Adipocyte (in vitro differentiated cells): ENCODE data around the gene FKBP1A.
A peak's percentile ranks its signal among the peaks of the same experiment; 100 is the strongest.

Experiments used
- DNase-seq: peaks from one replicate; pipeline ENCODE4 v3.0.0-alpha.2; 2015; ENCODE audit warnings: low read depth
- H3K27me3 ChIP-seq: replicated peaks from 2 replicates; pipeline ENCODE4 v1.7.0; 2013; ENCODE audit warnings: mild to moderate bottlenecking, low read length, moderate library complexity; ENCODE audit not compliant: control insufficient read depth, insufficient read depth
- H3K36me3 ChIP-seq: 2 replicates; pipeline ENCODE4 v1.7.0; 2013; ENCODE audit warnings: low read length, mild to moderate bottlenecking, moderate library complexity; ENCODE audit not compliant: control insufficient read depth, insufficient read depth, severe bottlenecking
- H3K4me1 ChIP-seq: 2 replicates; pipeline ENCODE4 v1.7.0; 2013; ENCODE audit warnings: mild to moderate bottlenecking, low read length, moderate library complexity; ENCODE audit not compliant: control insufficient read depth, insufficient read depth
- H3K4me3 ChIP-seq: 2 replicates; pipeline ENCODE4 v1.7.0; 2013; ENCODE audit warnings: mild to moderate bottlenecking, low read length, moderate library complexity
- H3K9ac ChIP-seq: 2 replicates; pipeline ENCODE4 v1.7.0; 2013; ENCODE audit warnings: mild to moderate bottlenecking, low read length, moderate library complexity
- H3K9me3 ChIP-seq: 2 replicates; pipeline ENCODE4 v1.7.0; 2013; ENCODE audit warnings: mild to moderate bottlenecking, low read length, moderate library complexity; ENCODE audit not compliant: control insufficient read depth

The FKBP1A gene

DNA sequence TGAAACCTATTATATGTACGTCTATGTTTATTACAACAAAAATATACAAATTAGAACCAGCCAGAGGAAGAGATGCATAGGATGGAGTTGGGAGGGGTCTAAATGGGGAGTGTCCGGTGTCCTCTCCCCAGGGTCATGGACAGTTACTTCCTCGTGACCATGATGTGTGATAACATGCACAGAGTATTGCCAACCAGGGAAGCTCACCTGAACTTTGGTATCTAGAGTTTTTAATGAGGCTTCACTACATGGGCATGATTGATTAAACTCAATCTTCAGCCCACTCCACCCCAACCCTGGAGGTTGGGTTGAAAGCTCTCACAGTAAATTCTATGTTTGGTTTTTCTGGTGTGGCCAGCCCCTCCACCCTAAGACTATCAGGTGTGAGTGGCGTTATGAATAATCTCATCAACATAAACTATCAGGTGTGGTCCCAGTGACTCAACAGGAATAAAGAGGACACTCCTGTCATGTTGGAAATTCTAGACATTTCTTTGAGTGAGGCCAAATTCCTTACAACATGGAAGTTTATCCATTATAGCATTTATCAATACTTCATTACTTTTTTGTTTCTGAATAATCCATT, 36.4 kb upstream of the FKBP1A start:
- Histone ChIP-seq H3K9ac (no peak overlapping the region), H3K36me3 (no peaks in the 10 kb centered on the region), H3K27me3 (no peaks in the 10 kb centered on the region), H3K4me3 (no peak overlapping the region), H3K4me1 (peaks cover 20% of the 10 kb centered on the region), H3K9me3 (no peaks in the 10 kb centered on the region)
- DNase-seq, result no peak

DNA sequence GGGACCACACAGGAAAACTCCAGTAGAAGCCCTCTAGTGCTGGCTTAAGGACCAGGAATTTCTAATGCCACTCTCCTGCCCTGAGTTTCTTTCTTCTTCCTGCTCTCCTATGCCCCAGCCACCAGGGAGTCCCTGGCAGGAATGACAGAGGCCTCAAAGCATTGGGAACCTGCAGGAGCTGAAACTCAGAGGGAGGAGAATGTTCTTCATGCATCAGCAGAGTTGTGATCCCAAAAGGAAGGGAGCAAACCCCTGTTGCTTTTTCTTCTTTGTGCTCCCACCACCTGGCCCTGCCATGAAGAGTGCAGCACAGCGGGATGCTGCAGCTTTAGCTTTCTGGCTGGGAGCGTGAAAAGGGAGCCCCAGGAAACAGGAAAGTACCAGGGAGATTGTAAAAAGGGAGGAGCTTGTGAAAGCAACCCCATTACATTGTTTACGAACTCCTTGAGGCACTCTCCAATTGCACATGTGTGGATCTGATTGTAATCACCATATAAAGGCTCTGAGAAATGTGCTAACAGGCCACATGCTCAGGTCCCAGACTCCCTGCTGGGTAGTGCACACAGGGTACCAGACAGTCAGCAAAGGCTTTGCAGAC, 34.7 kb upstream of the FKBP1A start:
- H3K4me1 ChIP-seq, result peaks cover 20% of the 10 kb centered on the region
- DNase-seq, result no peak

DNA sequence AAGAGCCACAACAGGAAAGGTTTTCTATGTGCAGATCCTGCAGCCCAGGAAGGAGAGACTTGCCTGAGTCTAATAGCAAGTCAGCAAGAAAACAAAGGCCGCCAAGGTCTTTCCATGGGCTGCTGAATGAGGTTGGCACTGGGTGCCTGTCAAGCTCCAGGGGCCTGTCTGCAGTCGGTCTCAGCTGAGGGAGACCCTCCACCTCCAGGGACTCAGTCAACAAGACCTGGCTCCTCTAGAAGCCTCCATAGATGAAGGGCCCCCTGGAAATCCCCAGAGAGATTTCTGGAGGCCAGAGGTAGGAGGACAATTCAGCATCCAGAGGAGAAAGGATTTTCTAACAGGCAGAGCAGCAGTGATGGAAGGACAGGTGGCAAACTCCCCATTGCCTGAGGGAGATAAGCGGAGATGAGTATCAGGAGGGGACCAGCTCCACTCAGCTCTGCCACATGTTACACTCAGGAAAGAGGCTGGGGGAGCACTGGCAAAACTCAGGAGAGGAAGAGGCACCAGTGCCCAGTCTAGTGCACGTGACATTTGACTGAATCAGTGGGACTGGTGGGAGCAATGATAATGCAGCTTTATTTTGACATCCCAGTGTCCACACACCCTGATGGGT, 33.5 kb upstream of the FKBP1A start:
- Histone ChIP-seq H3K27me3 (no peaks in the 10 kb centered on the region), H3K4me3 (no peak overlapping the region), H3K9ac (no peak overlapping the region), H3K4me1 (peaks cover 20% of the 10 kb centered on the region), H3K9me3 (no peaks in the 10 kb centered on the region), H3K36me3 (no peaks in the 10 kb centered on the region)
- no peak for DNase-seq

More for the DNA sequence above, 34.7 kb upstream of the FKBP1A start:
- Histone ChIP-seq H3K9me3 (no peaks in the 10 kb centered on the region), H3K36me3 (no peaks in the 10 kb centered on the region), H3K27me3 (no peaks in the 10 kb centered on the region), H3K9ac (no peak overlapping the region), H3K4me3 (no peak overlapping the region)

DNA sequence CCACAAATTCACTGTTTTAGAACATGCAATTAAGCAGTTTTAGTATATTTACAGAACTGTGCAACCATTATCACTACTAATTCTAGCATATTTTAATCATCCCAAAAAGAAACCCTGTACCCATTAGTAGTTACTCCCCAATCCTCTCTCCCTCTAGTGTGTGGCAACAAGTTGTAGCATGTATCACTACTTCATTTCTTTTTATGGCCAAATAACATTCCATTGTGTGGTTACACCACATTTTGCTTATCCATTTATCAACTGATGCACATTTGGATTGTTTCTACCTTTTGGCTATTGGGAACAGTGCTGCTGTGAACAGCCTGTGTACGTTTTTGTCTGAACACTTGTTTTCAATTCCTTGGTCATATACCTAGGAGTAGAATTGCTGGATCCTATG, 31.5 kb upstream of the FKBP1A start:
- DNase-seq, result no peak
- H3K9ac ChIP-seq, result no peak overlapping the region
- H3K27me3 ChIP-seq, result no peaks in the 10 kb centered on the region
- H3K36me3 ChIP-seq, result no peaks in the 10 kb centered on the region
- H3K9me3 ChIP-seq, result peaks cover 10% of the 10 kb centered on the region
- peaks cover 3% of the 10 kb centered on the region for H3K4me1 ChIP-seq
- no peak overlapping the region for H3K4me3 ChIP-seq

DNA sequence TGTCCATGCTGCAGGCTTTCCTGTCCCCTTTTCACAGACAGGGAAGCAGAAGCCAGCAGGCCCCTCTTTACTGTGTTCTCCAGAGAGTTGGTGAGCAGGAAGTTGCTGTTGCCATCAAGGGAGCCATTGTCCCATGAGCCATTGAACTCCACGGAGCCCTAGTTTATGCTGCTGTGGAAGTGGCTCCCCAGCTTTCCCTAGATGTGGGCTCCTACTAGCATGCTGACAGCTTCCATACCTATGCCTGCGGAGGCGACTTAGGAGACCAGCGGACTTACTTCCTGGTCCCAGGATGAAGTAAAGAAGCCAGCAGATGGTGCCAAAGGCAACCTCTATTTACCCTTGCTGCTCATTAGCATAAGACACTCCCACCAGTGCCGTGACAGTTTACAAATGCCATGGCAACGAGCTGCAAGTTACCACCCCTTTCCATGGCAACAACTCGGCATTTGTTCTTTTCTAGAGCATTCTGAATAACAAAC, 30.8 kb upstream of the FKBP1A start:
- Histone ChIP-seq H3K9me3 (peaks cover 10% of the 10 kb centered on the region), H3K4me3 (no peak overlapping the region), H3K27me3 (no peaks in the 10 kb centered on the region), H3K4me1 (peaks cover 3% of the 10 kb centered on the region), H3K36me3 (no peaks in the 10 kb centered on the region), H3K9ac (no peak overlapping the region)
- peak; percentile 18 for DNase-seq

- no peak for DNase-seq
- Histone ChIP-seq H3K36me3 (no peaks in the 10 kb centered on the region), H3K4me3 (no peak overlapping the region), H3K9ac (no peak overlapping the region), H3K27me3 (no peaks in the 10 kb centered on the region), H3K4me1 (peaks cover 3% of the 10 kb centered on the region), H3K9me3 (peaks cover 10% of the 10 kb centered on the region)
Observed at GRCh38 chr20:1423206-1423605, 30.4 kb upstream of the FKBP1A start.

DNA sequence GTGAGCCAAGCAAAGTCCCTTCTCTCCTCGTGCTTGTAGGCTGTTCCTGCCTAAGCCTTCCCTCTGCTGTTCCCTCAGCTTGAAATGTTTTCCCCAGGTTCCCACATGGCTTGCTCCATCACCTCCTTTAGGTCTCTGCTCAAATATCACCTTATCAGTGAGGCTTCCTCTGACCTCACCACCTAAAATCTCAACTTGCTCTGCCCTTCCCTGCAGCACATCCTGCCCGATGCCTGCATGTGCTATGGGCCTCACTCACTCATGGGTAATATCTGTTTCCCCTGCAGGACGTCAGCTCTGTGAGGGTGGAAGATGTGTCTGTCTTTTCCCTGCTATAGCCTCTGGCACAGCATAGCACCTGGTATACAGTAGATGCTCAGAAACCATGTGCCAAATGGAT, 29.9 kb upstream of the FKBP1A start:
- Histone ChIP-seq H3K36me3 (no peaks in the 10 kb centered on the region), H3K9ac (no peak overlapping the region), H3K4me3 (no peak overlapping the region), H3K9me3 (peaks cover 10% of the 10 kb centered on the region), H3K4me1 (no peaks in the 10 kb centered on the region), H3K27me3 (no peaks in the 10 kb centered on the region)
- no peak for DNase-seq

DNA sequence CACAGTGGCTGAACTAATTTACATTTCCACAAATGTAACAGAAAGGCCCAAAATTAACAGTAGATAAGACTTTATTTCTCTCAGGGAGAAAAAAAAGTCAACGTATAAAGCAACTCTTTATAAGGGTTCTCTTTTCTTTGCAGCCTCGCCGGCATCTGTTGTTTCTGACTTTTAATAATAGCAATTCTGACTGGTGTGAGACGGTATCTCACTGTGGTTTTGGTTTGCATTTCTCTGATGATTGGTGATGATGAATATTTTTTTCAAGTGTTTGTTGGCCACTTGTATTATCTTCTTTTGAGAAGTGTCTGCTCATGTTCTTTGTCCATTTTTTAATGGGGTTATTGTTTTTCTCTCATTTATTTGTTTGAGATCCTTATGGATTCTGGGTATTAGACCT, 27.2 kb upstream of the FKBP1A start:
- Histone ChIP-seq H3K36me3 (no peaks in the 10 kb centered on the region), H3K4me3 (no peak overlapping the region), H3K9me3 (peaks cover 10% of the 10 kb centered on the region), H3K27me3 (no peaks in the 10 kb centered on the region), H3K9ac (no peak overlapping the region), H3K4me1 (no peaks in the 10 kb centered on the region)
- no peak for DNase-seq

DNA sequence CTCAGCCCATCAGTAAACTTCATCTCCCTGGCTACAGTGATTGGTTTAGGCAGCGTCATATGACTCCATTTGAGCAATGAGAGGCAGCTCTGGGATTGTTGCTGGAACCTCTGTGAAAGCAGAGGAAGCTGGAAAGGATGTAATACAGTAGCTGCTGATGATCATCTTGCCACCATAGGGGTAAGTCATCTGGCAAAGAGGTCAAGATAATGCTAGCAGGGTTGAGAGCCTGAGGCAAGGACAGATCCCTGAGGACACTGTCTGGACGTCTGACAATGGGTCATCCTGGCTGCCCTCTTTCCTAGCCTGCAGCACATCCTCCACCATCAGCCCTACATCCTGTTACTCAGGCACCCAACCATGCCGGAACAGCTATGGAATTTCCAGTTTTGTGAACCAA, 25.5 kb upstream of the FKBP1A start:
- Histone ChIP-seq H3K4me1 (no peaks in the 10 kb centered on the region), H3K36me3 (no peaks in the 10 kb centered on the region), H3K4me3 (no peak overlapping the region), H3K9ac (no peak overlapping the region), H3K9me3 (peaks cover 10% of the 10 kb centered on the region), H3K27me3 (no peaks in the 10 kb centered on the region)
- no peak for DNase-seq

DNA sequence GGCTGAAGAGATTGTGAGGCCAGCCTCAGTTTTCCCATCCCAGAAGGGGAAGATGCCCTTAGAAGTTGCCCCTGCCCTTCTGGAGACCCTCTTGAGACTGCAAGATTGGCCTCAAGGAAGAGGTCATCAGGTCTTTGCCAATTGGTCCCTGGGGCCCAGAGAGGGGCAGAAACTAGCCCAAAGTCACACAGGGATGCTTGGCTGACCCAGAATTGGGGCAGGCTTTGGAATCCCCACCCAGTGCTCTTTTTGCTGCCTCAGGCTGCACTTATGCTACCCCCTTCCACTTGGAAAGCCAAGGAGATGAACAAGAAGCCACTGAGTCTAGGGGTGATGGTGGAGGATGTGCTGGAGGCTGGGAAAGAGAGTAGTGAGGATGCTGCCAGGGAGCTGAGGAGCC, 24.9 kb upstream of the FKBP1A start:
- Histone ChIP-seq H3K4me3 (no peak overlapping the region), H3K36me3 (no peaks in the 10 kb centered on the region), H3K27me3 (no peaks in the 10 kb centered on the region), H3K9ac (no peak overlapping the region), H3K4me1 (no peaks in the 10 kb centered on the region), H3K9me3 (peaks cover 10% of the 10 kb centered on the region)
- DNase-seq, result no peak

GRCh38 chr20:1417273-1417672, 24.4 kb upstream of the FKBP1A start:
- Histone ChIP-seq H3K9me3 (peaks cover 10% of the 10 kb centered on the region), H3K9ac (no peak overlapping the region), H3K27me3 (no peaks in the 10 kb centered on the region), H3K4me1 (no peaks in the 10 kb centered on the region), H3K4me3 (no peak overlapping the region), H3K36me3 (no peaks in the 10 kb centered on the region)
- no peak for DNase-seq
